CD14-positive monocyte (primary cell): ENCODE results near the gene MEGF8. TPM values are rescaled to one million over a fixed set of nuclear protein-coding genes. Genes with fewer than 3 reads are reported as not detected.

Experiments used
- DNase-seq, 3 donors: peaks; one replicate each; pipeline ENCODE4 v3.0.0-alpha.2; 2011 to 2022
- H2AFZ ChIP-seq: 2 replicates; pipeline ENCODE4 v1.6.0; 2012; ENCODE audit warnings: mild to moderate bottlenecking, low read depth, low read length, inconsistent platforms; ENCODE audit not compliant: insufficient read depth, poor library complexity, severe bottlenecking
- H3K27ac ChIP-seq, 2 donors: 1 replicate in 1 of 2; 2 replicates in 1 of 2; pipeline ENCODE4 v1.5.1; 2012 to 2013; ENCODE audit warnings: low read length in 2 of 2, control low read depth in 1 of 2, inconsistent platforms in 1 of 2, low read depth in 1 of 2, mild to moderate bottlenecking in 1 of 2
- H3K27me3 ChIP-seq, 2 donors: one replicate each; pipeline versions ENCODE4 v1.6.0 to v1.6.1; 2011 to 2013; ENCODE audit warnings: low read length in 2 of 2; ENCODE audit not compliant: control insufficient read depth in 2 of 2, insufficient read depth in 2 of 2
- H3K36me3 ChIP-seq, 2 donors: replicated peaks in 1 of 2; 1 replicate in 1 of 2; 2 replicates in 1 of 2; pipeline versions ENCODE4 v1.5.1 to v1.6.1; 2012 to 2013; ENCODE audit warnings: low read length in 2 of 2, control low read depth in 1 of 2, inconsistent platforms in 1 of 2, mild to moderate bottlenecking in 1 of 2; ENCODE audit not compliant: insufficient read depth in 2 of 2, control insufficient read depth in 1 of 2
- H3K4me1 ChIP-seq, 2 donors: 1 replicate in 1 of 2; 2 replicates in 1 of 2; pipeline versions ENCODE4 v1.5.1 to v1.6.1; 2012 to 2013; ENCODE audit warnings: low read length in 2 of 2, control low read depth in 1 of 2, inconsistent platforms in 1 of 2, mild to moderate bottlenecking in 1 of 2, moderate library complexity in 1 of 2; ENCODE audit not compliant: insufficient read depth in 2 of 2, control insufficient read depth in 1 of 2
- H3K4me2 ChIP-seq: replicated peaks from 2 replicates; pipeline ENCODE3; 2012; ENCODE audit warnings: low read length, moderate library complexity, mild to moderate bottlenecking; ENCODE audit not compliant: poor library complexity, severe bottlenecking; ENCODE audit errors: extremely low read depth
- H3K4me3 ChIP-seq, 3 experiments: fragments of 200-600 bp in 1 of 3; sonication (generic) in 1 of 3; replicated peaks in 1 of 3; 1 replicate in 2 of 3; 2 replicates in 1 of 3; pipeline ENCODE4 v1.5.1; 2011 to 2013; ENCODE audit warnings: low read length in 3 of 3, mild to moderate bottlenecking in 3 of 3, control low read depth in 2 of 3, low read depth in 2 of 3, inconsistent platforms in 1 of 3, moderate library complexity in 1 of 3
- H3K79me2 ChIP-seq: 2 replicates; pipeline ENCODE4 v1.6.0; 2012; ENCODE audit warnings: mild to moderate bottlenecking, control low read depth, inconsistent platforms, low read length, moderate library complexity; ENCODE audit not compliant: insufficient read depth
- H3K9ac ChIP-seq: 2 replicates; pipeline ENCODE4 v1.6.0; 2017; ENCODE audit warnings: low read length, mild to moderate bottlenecking; ENCODE audit not compliant: insufficient read depth, poor library complexity, severe bottlenecking
- H3K9me3 ChIP-seq, 2 donors: replicated peaks in 1 of 2; 1 replicate in 1 of 2; 2 replicates in 1 of 2; pipeline versions ENCODE4 v1.5.1 to v1.6.1; 2012 to 2013; ENCODE audit warnings: low read length in 2 of 2, control low read depth in 1 of 2; ENCODE audit not compliant: control insufficient read depth in 1 of 2, insufficient read depth in 1 of 2
- H4K20me1 ChIP-seq: 2 replicates; pipeline ENCODE4 v1.6.0; 2012; ENCODE audit warnings: mild to moderate bottlenecking, low read length, control low read depth, moderate library complexity; ENCODE audit not compliant: insufficient read depth
- H3K27ac Mint-ChIP-seq, 7 donors: one replicate each; pipeline ENCODE4 v1.8.0; 2020; ENCODE audit warnings: mild to moderate bottlenecking in 7 of 7, mixed read lengths in 7 of 7, moderate library complexity in 6 of 7, inconsistent platforms in 2 of 7
- H3K27me3 Mint-ChIP-seq, 3 donors: one replicate each; pipeline ENCODE4 v1.8.0; 2021 to 2022; ENCODE audit warnings: low read depth in 3 of 3, mild to moderate bottlenecking in 3 of 3, mixed read lengths in 3 of 3, moderate library complexity in 3 of 3, inconsistent platforms in 1 of 3
- H3K36me3 Mint-ChIP-seq, 2 donors: one replicate each; pipeline ENCODE4 v1.8.0; 2020; ENCODE audit warnings: mixed read lengths in 2 of 2, inconsistent platforms in 1 of 2, mild to moderate bottlenecking in 1 of 2
- H3K4me1 Mint-ChIP-seq: one replicate; pipeline ENCODE4 v1.8.0; 2020; ENCODE audit warnings: mild to moderate bottlenecking, mixed read lengths
- H3K4me3 Mint-ChIP-seq, 2 donors: one replicate each; pipeline ENCODE4 v1.8.0; 2020; ENCODE audit warnings: mild to moderate bottlenecking in 2 of 2, mixed read lengths in 2 of 2, moderate library complexity in 1 of 2
- H3K9me3 Mint-ChIP-seq, 7 donors: one replicate each; pipeline ENCODE4 v1.8.0; 2020 to 2022; ENCODE audit warnings: mixed read lengths in 7 of 7, mild to moderate bottlenecking in 6 of 7, moderate library complexity in 6 of 7, inconsistent platforms in 2 of 7
- CTCF ChIP-seq: fragments of 200-600 bp; IDR thresholded peaks from one replicate; pipeline ENCODE4 v1.8.0; 2022; ENCODE audit warnings: antibody characterized with exemption, mild to moderate bottlenecking
- WGBS: methylation state at CpG from one replicate; pipeline ENCODE4 v1.1.5; 2013; ENCODE audit warnings: missing lambda C conversion rate; ENCODE audit not compliant: insufficient coverage; 5-methylcytosine and 5-hydroxymethylcytosine counted together
- intact Hi-C, 2 donors: fragments of 100-400 bp; cut with micrococcal nuclease; formaldehyde crosslinking; loops; one replicate each; pipeline versions ENCODE4 v1.15.0 to v1.15.1; 2023
- polyA plus RNA-seq, 3 donors: library from polyadenylated mRNA; depleted of rRNA in 1 of 3; unstranded in 2 of 3; stranded (reverse) in 1 of 3; fragments of 300-500 nt in 2 of 3; fragments of >200 nt in 1 of 3; fragmentation: Illumina TruSeq in 2 of 3; gene quantifications; 1 replicate in 2 of 3; 2 replicates in 1 of 3; pipeline ENCODE4 v1.2.3, GENCODE V29; 2012 to 2021

MEGF8 gene
- polyA plus RNA-seq, 3 donors = 0.15 to 2.7 (median 0.27) TPM

GRCh38 chr19:42301646-42302203, 23.7 kb upstream of the MEGF8 start, which contains the start of gene PRR19:
Gene PRR19 (plus strand): TSS chr19:42302132. CDS start chr19:42309585, 7,453 bp downstream.
- Histone ChIP-seq H3K4me2 (peak within 1 kb of the TSS; percentile 78), H3K36me3 (peaks cover 0 to 4% of the 10 kb centered on the region in 2 donors), H2AFZ (peak within 1 kb of the TSS; percentile 80), H3K9ac (peak within 1 kb of the TSS; percentile 35), H3K9me3 (no peaks in the 10 kb centered on the region), H3K27me3 (no peaks in the 10 kb centered on the region), H4K20me1 (peaks cover 4% of the 10 kb centered on the region), H3K79me2 (no peaks in the 10 kb centered on the region), H3K4me1 (peaks cover 17 to 23% of the 10 kb centered on the region in 2 donors), H3K27ac (peak within 1 kb of the TSS; percentile 3 to 20), H3K4me3 (peak within 1 kb of the TSS; percentile 61 to 77 (median 69))
- intact Hi-C loops = loop anchor here in 1 of 2 donors (2.0 kb wide), 1 partner anchor 15 kb away; no protein-coding TSS in a partner anchor
- H3K36me3 Mint-ChIP-seq = peaks cover 2 to 6% of the 10 kb centered on the region in 2 donors
- peak within 1 kb of the TSS; percentile 50 to 86 (median 74) for H3K27ac Mint-ChIP-seq
- WGBS = 4% methylated on average over 20 of the region's 21 CpGs
- TF ChIP-seq CTCF = no peak
- H3K4me3 Mint-ChIP-seq = peak within 1 kb of the TSS; percentile 89 to 93
- peaks cover 1 to 8% (median 2%) of the 10 kb centered on the region in 3 donors for H3K27me3 Mint-ChIP-seq
- H3K9me3 Mint-ChIP-seq = no peaks in the 10 kb centered on the region
- H3K4me1 Mint-ChIP-seq = peaks cover 25% of the 10 kb centered on the region
- DNase-seq = no peak

GRCh38 chr19:42303101-42303464, 22.4 kb upstream of the MEGF8 start:
- H3K4me3 Mint-ChIP-seq = peak overlapping the region; percentile 89 to 93
- Histone ChIP-seq H3K36me3 (no peaks in the 10 kb centered on the region), H4K20me1 (no peaks in the 10 kb centered on the region), H2AFZ (peak overlapping the region; percentile 80), H3K4me2 (peak overlapping the region; percentile 78), H3K27ac (no peak overlapping the region), H3K4me3 (peak overlapping the region in 1 of 3 experiments; percentile 77), H3K4me1 (peaks cover 17 to 23% of the 10 kb centered on the region in 2 donors), H3K79me2 (no peaks in the 10 kb centered on the region), H3K9ac (no peak overlapping the region), H3K27me3 (no peaks in the 10 kb centered on the region), H3K9me3 (no peaks in the 10 kb centered on the region)
- intact Hi-C loops = loop anchor here in 1 of 2 donors (2.0 kb wide), 1 partner anchor 16 kb away; no protein-coding TSS in a partner anchor
- H3K4me1 Mint-ChIP-seq = peaks cover 25% of the 10 kb centered on the region
- no CpG with 5 or more reads among the region's 11 CpGs for WGBS
- no peaks in the 10 kb centered on the region for H3K9me3 Mint-ChIP-seq
- H3K36me3 Mint-ChIP-seq = peaks cover 0 to 4% of the 10 kb centered on the region in 2 donors
- TF ChIP-seq CTCF = no peak
- peaks cover 1 to 9% (median 2%) of the 10 kb centered on the region in 3 donors for H3K27me3 Mint-ChIP-seq
- H3K27ac Mint-ChIP-seq = peak overlapping the region in 2 of 7 donors; percentile 10 to 30
- no peak for DNase-seq
